ENCODE measurements around the gene MCTP2.

GRCh38 chr15:94421706-94422105 lies 190.3 kb downstream of the MCTP2 start:
- TF ChIP-seq CTCF (IDR thresholded peaks at IDR 0.05; ENCODE audit: low read depth, low read length, poor library complexity, severe bottlenecking) (no peak), EZH2phosphoT487 (IDR thresholded peaks at IDR 0.05; ENCODE audit: borderline replicate concordance, low read length) (no peak)

Measured in DOHH2 (cell line).